GM18858 (cell line): ENCODE data around the gene C1orf21.
"Not testable (repeated sequence)": the region's sequence is repeated elsewhere in the genome, so short reads cannot be mapped to it uniquely, and the experiment has no call there.

Experiments
- ATAC-seq: cut with Tn5 transposase; IDR thresholded peaks from one replicate; pipeline ENCODE4 v1.9.1; 2021; ENCODE audit not compliant: unreplicated experiment

C1orf21 gene

DNA sequence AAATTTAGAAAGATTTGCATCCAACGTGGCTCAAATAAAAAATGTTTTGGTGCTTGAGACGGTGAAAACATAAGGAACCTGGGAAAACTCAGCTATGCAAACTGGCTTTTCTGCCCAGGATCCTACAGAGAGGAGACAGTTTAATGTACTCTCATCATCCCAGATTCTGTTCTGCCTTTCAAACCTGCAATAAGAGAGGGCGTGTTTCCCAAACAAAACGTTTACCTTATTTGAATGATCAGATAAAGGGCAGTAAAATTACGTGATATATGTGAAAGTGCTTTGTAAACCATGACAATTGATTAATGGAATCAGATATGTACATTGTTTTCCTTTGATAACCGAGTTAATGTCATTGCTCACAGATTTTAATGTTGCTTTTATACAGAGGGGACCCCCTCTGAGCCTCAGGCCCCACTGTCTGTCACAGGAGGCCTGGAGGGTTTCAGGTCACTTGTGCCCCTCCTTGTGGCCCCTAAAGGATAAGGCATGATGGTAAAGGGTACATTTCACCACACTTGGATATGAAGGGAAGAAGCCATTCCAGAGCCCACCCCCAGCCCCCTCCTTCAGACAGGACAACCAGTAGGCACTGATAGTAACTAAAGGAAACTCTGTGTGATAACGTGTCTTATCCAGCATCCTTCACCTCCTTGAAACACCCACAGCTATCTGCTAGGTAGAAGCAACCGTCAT is 210.3 kb downstream of the C1orf21 start:
- no peak for ATAC-seq

DNA sequence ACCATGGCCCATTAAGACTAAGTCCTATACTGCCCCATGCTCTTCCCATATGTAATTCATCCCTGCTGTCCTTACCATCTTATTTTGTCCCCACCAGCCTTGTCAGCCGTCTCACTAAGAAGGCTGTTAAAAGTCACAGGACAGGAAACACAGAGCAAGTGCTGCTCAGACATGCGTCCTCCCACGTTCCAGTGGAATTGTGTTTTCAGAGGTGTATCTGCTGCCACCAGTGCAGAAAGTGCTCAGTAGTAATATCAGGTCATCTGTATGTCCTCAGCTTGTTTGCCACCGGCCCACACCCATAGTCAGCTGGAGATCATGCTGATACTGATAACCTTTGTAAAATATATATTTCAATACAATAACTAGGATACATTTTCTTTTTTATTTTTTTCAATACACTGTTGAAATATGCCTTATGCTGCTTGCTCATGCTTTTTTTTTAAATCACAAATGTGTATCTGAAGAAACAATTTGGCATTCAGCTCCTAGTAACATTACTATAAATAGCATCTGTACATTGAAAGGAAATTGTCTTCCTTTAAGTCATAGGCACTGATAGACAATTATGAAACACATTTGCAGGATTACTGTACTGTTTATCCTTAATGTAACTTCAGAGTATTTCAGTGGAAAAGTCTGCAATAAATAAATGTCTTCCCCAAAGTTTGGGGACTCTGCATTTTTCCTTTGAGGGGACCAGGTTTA is 211.0 kb downstream of the C1orf21 start:
- ATAC-seq = no peak

DNA sequence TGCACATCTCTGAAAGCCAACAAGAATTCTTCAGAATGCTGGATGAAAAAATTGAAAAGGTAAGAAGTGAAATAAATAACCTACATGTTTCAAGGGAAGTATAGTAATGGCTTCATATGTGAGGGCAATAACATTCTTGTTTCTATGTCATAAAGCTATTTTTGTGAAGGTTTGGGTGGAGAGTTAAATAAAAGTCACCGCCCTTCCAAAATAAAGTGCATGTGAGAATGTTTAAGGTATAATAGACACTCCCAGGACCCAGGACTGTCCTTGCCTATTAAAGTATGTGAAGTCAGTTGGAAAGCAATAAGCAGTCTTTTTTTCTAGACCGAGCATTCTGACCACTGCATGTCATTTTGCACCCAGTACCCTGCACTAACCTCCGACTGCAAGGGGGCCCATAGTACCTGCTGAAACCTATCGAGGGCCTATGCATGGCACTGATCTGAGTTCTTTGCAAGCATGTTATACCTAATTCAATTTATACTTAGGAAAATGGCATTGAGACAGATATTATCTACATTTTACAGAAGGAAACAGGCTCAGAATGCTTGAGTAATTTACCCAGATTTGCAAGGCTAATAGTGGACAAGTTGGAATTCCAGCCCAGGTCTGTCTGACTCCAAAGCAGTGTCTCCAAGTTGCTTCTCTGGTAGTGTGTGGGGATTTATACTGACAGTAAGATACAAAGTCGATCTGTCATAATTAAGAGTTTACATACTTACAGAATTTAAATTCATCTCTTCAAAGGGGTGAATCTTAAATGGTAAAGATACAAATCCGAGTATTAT is 211.8 kb downstream of the C1orf21 start:
- no peak for ATAC-seq

DNA sequence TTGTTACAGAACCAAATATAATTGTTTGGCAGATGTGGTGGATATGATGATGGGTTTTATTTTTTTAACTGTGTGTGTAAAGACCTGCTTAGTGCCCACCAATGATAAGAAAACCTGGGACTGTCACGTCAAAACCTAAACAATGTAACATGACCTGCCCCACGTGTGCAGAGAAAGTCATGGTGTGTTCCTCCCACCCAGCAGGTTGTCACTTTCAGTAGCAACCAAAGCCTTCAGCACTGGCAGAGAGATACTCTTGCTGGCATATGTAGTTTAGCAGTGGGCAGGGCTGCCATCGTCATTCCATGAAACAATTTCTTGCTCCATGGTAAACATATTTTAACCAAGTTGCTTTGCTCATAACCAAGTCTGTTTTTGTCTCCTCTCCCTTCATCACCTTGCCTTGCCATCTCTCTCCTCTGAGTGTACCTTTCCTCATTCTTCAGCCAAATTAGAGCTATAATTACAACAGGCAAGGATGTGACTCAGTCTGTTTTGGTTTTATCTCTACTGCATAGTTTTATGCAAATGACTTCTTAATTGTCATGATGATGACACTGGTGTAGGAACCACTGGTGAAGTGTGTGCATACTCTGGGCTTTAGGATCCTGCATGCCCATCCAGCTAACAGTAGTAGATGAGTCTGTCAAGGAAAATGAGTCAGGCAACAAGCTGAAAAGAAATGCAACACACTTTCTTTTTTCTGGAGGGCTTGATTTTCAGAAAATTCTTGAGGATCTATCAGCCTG is 217.5 kb downstream of the C1orf21 start:
- no peak for ATAC-seq

DNA sequence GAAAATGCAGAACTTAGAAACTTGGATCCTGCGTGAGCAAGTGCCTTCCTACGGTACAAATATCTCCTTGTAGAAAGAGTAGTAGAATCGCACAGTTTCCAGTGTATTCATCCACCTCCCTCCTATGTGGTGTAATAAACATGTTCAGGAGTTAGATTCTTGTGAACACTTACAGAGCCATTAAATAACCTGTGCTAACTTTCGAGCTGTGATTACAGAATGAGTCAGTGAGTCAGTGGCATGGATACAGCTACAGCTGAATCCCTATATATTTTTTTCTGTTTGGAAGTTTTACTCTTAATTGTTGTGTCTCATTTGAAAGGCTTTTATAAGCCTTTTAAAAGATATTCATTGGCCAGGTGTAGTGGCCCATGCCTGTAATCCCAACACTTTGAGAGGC is 219.1 kb downstream of the C1orf21 start:
- no peak for ATAC-seq

DNA sequence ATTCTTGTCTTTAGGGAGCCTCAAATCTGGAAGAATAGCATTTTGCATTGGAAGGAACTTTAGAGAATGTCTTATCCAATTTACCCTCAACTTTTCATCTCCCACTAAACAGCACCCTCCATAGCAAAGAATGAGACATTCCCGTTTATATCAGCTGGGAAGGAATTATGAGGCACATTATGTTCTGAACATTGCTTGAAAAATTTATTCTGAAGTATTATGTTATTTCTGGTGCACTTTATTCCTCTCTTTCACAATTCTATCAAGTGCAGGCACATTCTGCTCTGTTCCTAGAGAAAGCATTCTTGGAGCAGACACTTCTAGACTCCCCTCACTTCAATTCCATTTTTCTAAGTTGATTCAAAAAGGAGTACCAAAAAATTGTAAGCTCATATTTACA is 220.0 kb downstream of the C1orf21 start:
- ATAC-seq = no peak

DNA sequence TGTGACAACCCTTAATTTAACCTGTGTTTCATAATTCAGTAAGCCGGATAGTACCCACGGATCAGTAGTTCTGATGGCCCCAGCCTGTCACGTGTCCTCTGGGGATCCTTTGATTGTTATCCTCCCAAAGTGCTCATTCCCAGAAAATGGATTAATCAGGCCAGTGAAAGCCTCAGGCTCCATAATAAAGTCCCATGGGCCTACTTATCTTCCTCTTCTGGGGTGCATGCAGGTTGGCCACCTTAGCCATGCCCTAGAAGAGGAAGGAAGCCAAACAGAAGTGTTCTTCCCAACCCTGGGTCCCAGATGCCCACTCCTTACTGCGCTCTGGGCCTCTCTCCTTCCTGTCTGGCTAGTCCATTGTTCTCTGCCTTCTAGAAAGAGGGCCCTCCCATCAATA is 221.8 kb downstream of the C1orf21 start:
- no peak for ATAC-seq

DNA sequence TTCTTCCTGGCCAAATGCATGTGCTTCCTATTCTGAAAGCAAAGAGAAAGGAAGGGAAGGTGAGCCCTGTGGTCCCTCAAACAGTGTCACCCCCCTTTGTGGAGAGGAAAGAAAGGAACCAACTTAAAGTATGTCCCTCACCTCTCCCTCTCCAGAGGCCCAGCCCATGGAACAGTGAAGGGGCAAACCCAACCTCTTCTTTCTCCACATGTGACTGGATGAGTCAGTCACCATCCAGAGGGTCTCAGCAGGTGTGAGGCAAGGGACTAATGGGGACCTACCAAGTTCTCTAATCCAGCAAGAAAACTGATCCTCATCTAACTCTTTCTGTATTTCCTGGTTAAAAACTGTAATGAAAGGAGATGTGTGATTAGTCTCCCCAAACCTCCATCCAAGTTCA is 222.2 kb downstream of the C1orf21 start:
- no peak for ATAC-seq

DNA sequence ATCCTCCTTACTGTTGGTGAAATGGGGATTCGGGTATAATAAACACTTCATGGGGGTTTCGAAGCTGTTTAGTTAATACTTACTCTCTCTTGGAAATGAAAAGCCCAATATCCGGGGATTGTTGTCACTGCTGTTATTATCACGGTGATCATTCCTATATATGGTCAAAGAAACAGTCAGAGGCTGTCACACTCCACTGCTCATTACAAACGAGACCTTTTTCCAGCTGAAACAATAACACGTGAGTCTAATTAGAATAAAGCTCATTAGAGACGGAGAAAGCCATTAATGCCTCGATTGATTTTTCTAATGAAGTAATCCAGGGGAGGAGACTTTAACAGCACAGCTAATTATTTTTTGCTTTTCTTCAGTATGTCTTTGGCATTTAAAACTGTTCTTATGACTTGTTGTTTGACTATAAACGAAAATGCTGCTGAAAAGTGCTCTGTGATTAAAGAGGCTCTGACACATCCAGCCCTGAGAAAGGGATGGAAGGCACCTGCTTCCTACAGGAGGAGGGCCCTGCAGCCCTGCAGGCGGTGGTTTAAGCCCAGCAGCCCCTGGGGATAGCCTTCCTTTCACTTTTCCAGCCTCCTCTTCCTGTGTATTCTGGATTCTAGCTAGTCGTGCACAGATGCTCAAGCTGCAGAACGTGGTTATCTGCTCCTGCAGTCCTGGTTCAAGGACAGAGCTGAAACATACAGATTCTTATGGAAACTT is 224.2 kb downstream of the C1orf21 start:
- no peak for ATAC-seq

DNA sequence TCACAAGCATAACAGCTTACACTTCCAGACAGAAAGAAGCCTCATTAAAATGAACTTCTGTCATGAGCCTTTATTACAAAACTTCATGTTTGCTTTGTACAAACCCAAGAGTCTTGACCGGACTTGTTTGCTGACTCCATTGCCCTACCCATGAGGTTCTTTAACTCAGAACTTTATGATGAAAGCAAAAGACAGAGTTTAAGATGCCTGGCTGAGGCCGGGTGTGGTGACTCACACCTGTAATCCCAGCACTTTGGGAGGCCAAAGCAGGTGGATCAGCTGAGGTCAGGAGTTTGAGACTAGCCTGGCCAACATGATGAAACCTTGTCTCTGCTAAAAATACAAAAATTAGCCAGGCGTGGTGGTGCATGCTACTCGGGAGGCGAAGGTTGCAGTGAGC is 225.4 kb downstream of the C1orf21 start:
- ATAC-seq = not testable (repeated sequence)

DNA sequence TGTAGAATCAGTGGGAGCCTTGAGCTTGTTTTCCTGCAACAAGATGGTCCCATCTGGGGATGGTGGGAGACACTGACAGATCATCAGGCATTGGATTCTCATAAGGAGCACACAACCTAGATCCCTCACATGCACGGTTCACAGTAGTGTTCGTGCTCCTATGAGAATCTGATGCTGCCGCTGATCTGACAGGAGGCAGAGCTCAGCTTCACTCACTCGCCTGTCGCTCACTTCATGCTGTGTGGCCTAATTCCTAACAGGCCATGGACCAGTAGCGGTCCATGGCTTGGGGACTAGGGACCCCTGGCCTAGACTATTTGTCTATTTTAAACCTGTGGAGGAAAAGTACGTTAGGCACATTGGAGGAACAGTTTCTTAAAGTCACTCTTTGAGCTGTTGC is 227.8 kb downstream of the C1orf21 start:
- ATAC-seq = no peak

DNA sequence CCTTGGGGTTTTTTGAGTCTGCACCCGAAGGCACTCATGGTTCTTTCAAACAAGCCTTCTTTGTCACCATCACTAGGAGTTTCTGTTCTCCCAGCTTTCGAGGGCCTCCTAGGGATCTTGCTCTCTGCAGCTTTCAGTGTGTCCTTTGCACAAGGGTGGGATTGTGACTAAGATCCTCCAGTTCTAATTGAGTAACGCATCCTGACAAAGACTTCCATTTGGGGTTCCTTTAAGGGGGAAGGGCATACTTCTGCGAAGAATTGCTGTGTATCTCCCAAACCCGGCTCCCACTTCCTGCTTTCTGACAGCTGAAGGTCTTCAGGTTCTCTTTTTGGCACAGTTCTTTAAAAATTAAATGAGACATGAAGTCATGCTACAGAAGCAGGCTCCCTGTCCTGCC is 228.5 kb downstream of the C1orf21 start:
- ATAC-seq = no peak

DNA sequence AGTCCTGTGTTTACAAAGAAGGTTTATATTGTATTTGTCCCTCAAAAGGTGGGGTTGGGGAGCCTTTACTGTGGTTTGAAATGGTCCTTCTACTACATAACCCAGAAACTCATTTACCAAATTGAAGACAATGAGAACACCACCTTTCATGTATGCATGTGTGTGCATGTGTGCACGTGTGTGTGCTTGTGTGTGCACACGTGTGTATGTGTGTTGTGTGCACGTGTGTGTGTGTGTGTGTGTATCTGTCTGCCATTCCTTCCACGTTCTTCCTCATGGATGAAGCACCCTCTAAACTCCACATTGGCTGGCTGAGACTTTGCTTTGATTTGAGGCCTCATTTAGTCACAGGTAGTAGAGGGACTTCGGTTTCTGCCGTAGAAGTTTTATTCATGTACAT is 229.7 kb downstream of the C1orf21 start:
- no peak for ATAC-seq

DNA sequence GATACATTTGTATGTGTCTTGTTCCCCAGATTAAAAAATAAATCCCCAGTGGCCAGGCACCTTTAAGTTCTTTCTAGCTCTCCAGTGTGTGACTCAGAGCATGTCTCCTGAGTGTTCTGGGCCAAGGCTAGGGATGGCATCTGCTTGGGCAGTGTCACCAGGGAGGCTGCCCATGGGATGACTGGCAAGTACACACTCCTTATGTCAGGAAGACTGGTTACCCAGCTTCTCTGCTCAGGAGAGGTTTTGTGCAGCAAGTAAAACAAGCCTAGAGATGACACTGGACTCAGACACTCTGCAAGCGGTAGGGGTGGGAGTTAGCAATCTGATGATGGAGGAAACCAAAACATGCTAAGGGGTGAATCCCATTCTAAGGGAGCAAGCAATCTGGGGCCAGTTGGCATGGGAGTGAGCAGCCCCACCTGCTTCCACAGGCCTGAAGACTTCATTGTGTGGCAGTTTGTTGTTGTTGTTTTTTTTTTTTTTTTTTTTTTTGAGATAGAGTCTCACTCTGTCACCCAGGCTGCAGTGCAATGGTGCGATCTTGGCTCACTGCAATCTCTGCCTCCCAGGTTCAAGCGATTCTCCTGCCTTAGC is 230.7 kb downstream of the C1orf21 start:
- no peak for ATAC-seq

DNA sequence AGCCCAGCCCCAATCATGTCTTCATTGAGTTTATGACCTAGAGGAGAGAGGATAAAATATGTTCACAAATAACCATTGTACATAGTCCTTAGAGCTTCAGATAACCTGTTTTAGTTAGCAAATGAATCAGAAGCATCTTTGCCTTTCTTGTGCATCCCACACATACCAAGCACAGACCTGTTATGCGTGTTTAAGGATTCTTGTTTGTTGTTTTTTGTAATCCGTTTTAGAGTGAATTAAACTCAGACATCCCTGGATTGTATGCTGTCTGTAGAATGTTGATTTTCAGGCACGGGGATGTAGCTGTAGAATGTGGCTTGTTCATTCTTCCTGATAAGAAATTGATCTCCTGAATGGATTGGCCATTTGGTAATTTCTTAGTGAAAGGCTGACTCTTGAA is 232.0 kb downstream of the C1orf21 start:
- ATAC-seq = no peak

DNA sequence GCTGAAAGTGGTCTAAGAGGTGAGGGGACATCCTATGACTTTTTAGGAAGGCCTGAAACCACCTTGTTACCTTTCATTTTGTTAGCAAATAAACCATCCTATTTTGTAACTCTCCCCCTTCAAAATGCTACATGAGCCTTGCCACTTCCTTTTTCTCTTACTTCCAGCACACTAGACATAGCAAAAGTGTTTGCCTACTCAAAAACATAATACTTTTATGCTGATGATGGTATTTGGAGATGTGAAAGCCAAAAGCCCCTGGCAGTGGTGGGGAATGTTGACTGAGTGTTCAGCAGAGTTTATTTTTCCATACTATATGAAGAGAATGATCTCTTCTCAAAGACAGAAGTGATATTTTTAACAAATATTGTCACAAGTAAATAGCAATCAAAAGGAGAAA is 233.6 kb downstream of the C1orf21 start:
- ATAC-seq = no peak

DNA sequence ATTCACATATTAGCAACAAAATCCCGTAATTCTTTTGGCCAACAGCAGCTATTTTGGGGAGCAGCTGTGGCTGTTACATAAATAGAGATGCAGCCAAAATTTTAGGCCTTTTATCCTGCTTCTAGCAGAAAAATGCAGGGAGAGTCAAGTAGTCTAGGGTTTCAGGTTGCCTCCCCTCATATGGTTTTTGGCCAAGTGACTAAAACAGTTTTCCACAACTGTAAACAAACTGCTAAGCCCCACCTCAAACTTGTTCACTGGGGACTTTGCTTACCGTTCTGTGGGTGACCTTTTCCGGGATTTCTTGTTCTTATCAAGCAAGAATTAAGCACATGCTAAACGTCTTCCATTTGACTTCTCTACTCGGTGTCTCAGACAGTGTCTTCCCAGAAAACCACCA is 234.4 kb downstream of the C1orf21 start:
- no peak for ATAC-seq

DNA sequence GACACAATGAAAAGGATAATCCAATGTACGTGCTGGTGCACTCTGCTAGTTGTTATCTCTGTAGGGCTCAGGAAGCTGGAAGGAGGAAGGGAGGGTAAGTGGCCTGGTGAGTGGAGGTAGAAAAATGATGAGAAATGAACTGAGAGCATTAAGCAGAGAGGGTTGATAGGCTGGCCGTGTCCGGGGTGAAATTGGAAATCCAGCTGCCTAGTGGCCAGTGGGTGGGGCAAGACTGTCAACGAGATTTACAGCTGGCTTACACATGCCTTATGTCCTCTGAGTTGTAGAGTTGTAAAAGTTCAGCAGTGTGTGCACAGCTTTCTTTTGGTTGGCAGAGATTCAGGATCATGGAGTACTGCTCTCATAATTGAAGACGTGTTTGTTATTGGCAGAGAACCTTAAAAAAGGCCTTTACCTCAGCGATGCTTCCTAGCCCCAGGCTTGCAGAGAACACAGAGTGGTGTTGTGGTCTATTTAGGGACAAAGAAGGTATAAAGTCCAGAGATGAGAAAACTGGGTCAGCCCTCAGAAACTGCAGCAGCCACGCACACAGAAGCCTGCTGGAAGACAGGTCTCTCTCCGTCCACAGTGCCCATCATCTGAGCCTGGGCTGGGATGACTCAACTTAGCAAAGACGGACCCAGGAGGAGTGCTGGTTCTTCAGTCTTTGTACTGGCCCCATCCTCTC is 235.5 kb downstream of the C1orf21 start:
- no peak for ATAC-seq

DNA sequence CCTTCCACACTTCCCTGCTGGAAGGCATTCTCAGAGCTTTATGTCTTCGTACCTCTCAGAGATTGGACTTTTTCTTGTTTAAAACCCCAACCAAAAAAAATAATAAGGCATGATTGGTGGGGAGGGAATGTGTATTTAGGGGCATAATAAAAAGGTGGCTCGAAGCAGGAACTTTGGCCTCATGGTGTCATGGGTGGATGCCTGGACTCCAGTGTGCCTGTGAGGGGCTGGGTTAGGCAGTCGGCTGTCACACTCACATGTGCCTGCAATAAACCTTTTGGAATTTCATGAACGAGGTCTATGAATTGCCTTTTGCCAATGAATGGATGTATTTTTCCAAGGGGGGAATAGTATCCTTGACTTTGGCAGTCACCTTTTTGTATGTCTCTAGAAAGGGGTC is 236.6 kb downstream of the C1orf21 start:
- ATAC-seq = no peak

DNA sequence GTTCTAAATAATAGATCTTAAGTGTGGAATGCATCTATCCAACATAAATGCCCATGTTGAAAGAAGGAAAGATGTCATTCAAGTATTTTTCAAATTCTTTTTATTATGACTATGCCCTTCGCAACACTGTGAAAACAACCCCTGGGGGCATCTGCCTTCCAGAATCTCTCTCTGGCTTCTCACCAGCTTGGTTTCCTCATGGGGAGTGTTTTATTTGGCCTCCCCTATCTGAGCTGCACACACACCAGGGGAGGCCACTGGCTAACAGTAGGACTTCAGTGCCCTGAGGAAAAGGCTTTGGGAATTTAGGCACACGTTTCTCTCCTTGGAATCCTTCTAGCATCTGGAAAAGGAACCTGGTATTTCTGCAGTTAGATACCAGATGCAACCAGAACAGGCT is 237.2 kb downstream of the C1orf21 start:
- ATAC-seq = no peak
